Measurements from ENCODE around the gene MYO3A.
"Not testable (repeated sequence)": the region's sequence is repeated elsewhere in the genome, so short reads cannot be mapped to it uniquely, and the experiment has no call there.

MYO3A gene

DNA sequence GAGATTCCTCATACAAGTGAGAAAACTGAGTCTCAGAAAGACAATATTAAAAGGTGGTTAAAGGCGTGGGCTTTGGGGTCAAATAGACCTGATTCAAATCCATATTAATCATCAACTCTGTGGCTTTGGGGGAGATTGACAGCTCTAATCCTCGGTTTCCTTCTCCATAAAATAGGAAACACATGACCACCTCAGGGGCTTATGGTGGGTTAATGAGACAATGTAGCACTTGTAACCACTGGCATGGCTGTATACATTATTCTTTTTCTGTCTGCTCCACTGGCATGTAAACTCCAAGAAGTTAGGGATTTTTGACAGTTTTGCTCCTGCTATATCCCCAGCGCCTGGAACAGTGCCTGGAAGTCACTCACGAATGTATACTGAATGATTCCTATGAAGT lies 161.8 kb downstream of the MYO3A start:
- DNase-seq = no peak

DNA sequence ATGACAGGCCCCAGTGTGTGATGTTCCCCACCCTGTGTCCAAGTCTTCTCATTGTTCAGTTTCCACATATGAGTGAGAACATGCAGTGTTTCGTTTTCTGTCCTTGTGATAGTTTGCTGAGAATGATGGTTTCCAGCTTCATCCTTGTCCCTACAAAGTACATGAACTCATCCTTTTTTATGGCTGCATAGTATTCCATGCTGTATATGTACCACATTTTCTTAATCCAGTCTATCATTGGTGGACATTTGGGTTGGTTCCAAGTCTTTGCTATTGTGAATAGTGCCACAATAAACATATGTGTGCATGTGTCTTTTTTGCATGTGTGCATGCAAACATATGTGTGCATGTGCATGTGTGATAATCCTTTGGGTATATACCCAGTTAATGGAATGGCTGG lies 163.5 kb downstream of the MYO3A start:
- not testable (repeated sequence) for DNase-seq

DNA sequence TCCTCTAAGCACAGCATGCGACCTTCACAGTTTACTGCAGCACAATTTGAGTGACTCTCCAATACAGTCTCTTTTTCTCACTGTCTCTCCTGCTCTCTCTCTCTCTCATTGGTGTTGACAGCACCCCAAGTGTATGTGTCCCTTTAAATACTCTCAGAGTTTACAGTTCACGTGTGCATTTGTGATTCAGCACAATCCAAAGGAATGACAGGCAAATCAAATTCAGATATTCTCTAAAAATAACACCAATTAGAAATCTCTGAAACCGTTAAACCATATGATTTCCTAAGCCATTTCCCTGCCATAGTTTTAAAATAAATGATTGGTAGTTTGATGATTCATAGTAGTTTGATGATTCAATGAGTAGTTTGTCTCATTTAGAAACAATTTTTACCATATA lies 178.5 kb downstream of the MYO3A start:
- no peak for DNase-seq

DNA sequence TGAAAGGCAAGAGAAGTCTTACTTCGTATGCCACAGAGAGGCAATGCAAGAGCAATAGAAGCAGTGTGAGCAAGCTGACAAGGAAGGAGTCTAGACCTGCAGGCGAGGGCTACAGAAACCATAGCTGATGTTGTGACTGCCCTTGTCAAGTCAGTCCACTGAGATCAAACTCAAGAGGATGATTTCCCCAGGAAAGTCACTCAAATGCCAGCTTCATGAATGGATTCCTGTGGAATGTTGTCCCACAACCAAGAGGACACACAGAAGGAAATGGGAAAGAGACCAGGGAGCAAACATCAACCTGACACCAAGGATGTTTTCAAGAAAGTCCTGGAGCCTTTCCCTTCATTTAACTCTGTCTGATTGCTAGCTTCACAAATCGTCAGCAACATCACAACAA lies 204.6 kb downstream of the MYO3A start:
- no peak for DNase-seq

DNA sequence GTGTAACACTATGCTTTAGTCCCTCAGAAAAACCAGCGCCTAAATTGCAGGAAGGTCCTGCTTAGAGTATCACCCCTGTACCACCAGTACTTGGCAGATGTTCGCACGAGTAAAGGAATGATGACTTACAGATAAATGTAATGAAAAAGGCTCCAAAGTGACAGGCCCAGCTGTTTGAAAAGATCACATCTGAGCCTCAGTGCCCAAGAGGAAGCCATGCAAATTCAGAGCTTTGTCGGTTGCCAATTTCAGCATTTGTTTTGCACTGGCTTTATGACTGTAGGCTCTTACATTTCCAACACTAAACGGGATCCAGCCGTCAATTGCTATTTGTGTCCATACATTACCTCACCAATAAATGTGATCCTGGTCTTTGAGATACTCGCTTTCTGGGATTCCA lies 222.0 kb downstream of the MYO3A start:
- DNase-seq = no peak

DNA sequence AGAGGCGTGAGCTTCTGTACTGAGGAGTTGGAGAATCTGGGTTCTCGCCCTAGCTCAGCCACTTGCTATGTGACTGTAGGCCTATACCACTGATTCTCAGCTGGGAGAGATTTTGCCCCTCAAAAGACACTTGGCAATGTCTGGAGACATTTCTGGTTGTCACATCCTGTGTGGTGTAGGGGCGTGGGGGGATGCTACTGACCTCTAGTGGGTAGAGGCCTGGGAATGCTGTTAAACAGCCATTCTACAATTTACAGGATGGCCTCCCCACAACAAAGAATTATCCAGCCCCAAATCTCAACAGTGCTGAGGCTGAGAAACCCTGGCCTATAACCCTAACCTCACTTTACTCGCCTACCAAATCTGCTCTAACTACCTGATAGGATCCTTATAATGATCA lies 223.7 kb downstream of the MYO3A start:
- peak; percentile 0 for DNase-seq

DNA sequence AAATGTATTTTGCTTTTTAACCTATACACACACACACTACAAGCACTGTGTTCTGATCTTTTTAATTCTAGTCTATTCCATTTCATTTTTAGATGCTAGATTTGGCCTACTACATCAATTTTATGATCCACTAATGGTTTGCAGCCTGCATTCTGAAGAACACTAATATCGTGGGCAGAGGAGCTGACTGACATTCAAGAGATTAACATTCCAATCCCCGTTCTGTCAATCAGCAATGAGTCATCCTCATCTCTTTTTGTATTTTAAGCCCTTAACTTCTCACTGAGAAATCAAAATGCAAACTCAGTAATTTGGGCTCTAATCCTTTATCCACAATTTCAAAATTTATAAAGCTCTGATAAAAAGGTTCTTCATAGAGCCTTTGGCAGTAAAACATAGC lies 235.4 kb downstream of the MYO3A start:
- DNase-seq = no peak

DNA sequence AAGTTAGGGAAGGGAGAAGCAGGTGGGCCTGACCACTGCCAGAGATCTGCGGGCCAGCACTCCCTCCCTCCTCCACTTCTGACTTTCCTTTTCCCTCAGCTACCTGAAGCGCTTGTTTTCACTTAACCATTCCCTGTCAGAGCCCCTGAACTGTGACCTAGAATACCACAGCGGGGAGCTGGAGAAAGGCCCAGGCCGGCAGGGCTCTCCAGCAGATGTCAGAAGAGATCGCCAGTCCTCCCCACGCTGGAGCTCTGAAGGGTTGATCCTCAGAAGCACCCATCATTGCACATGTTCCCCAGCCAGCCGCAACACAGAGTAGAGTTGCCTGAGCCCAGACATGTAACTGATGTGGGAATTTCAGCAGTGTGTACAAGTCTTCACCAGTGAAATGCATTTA lies 238.1 kb downstream of the MYO3A start:
- DNase-seq = no peak

DNA sequence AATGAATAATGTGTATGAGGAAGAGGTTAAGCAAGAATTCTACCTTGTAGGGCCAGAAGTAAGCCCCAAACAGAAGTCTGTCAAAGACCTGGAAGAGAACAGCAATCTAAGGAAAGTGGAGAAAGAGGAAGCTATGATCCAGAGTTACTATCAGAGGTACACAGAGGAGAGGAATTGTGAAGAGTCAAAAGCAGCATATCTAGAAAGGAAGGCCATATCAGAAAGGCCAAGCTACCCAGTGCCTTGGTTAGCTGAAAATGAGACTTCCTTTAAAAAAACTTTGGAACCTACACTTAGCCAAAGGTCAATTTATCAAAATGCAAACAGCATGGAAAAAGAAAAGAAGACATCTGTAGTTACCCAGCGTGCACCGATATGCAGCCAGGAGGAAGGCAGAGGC lies 239.8 kb downstream of the MYO3A start:
- DNase-seq = no peak

DNA sequence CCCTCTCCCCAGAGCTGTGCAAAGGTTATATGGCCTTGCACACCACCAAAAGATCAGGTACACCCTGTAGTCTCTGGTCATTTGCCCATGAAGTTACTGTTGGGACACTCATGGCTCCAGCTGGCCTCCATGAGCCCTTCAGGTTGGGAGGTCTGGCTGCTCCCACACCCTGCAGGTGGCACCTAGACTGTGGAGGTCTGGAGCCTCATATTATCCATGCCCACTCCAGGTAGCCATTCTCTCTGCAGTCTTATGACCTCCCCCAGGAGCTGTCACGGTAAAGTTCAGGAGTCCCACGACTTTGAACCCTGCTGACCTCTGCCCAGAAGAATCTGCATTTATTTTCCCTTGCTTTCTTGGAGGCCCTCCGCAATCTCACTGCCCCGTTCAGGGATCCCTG lies 243.3 kb downstream of the MYO3A start:
- DNase-seq = no peak

DNA sequence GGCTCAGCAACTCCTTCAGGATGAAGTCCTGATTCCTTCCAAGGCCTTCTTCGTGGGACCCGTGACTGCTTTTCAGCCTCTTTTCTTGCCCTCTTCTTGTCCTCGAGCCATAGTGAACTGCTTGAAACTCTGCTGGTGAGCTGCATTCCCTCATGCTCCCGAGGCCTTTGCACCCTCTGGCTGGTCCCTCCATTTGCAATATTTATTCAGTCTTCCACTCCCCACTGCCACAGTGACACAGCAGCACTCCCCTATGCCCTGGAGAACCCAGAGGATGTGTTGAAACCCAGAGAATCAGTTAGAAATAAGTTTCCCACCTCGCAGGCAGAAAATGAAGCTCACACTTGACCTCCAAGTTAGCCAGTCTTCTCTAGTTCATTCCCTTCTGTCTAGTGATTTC lies 260.2 kb downstream of the MYO3A start:
- DNase-seq = no peak

DNA sequence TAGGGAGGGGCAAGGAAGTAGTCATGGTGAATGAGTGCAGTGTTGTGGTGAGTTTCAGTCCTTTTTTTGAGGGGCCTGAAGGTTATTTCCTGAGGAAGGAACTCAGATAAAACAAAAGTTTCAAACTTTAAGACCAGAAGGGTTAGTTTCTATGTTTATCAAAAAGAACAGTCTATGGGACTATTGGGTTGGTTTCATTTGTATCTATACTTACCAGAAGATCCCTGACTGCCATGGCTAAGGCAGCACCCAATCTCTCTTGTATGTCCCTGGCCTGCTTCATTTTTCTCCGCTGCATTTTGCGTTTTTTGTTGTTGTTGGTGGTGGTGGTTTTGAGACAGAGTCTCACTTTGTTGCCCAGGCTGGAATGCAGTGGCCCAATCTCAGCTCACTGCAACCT lies 263.2 kb downstream of the MYO3A start:
- no peak for DNase-seq

DNA sequence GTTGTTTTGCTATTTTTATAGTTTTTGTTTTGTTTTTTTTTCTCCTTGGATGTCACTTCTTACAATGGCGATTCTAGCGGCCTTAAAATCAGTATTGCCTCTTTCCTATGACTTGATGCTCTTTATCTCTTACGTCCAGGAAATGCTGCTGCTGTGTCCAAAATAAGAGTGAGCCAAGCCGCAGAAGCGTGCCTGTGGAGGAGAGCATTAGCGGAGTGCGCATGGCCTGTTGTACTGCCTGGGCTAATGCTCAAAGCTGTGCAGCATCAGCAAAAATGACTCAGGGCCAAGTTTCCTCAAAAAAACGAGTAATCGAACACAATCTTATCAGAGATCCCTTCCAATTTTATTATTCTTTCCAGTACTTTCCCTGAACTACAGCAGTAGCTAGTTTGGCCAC lies 264.1 kb downstream of the MYO3A start:
- no peak for DNase-seq

DNA sequence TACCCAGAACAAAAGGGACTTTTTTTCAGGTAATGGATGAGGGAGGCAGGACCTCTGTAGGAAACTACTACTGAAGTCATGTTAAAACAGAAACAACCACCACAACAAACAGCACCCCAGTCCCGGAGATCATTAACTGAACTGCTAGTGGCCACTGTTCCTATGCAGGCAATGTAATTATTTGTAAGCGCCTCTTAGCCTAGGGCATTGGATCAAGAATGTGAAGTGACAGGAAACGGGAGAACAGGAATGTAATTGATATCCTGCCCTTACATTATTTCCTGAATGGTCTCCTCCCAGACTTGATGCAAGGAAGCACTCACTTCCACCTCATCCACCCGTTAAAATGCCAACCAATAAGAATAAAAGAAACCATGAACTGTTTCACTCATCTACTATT lies 265.8 kb downstream of the MYO3A start:
- no peak for DNase-seq

DNA sequence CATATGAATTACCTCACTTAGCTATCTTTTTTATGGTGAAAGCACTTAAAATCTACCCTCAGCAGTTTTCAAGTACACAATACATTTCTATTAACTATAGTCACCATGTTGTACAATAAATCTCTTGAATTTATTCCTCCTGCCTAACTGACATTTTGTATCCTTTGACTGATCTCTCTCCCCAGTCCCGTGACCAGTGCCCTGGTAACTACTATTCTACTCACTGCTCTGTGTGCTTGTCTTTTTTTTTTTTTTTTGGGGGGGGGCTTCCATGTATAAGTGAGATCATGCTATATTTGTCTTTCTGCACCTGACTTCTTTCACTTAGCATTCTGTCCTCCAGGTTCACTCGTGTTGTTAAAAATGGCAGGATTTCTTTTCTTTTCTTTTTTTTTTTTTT lies 271.2 kb downstream of the MYO3A start:
- DNase-seq = no peak

DNA sequence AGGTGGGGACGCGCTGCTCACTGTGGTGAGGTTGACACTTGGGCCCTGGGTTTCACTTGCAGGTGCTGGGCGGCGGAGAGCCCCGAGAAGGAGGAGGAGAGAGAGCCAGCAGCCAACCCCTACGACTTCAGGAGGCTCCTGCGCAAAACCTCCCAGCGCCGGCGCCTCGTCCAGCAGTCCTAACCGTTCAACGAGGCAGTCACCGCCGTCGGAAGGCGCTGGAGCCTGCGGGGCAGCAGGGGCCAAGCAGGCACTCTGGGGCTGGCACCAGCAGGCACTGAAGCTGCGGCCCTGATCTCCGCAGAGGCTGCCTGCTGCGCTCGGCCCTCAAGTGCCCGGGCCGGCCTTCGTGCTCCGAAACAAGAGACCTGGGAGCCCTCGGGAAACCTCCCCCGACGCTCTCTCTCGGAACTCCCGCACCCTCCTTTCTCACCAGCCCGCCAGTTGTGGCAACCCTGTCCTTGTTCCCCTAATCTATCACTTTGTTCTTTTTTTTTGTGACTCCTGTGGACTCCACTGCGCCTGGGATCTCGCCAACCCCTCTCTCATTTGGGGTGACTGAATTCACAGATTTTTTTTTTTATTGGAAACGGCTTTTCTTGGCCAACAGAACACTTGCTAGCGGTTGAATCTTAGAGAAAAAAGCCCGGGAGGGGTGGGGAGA lies 277.9 kb downstream of the MYO3A start:
- DNase-seq = no peak

DNA sequence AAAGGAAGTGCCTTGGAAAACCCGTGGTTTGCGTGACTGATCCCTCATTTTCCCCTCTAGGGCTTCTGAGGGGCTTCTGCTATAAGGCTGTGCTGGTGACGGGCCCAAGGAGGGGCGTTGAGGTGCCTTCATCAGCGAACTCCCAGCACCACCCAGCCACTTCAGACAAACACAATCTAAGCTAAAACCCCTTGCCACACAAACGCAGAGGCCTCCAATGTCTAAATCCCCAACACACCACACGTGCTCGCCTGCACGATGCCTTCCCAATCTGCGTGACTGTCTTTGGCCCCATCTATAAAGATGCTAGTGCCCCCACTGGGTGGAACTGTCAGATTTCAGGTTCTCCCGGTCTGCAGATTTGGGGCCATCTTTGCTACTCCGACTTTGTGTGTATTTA lies 278.5 kb downstream of the MYO3A start:
- DNase-seq = no peak

DNA sequence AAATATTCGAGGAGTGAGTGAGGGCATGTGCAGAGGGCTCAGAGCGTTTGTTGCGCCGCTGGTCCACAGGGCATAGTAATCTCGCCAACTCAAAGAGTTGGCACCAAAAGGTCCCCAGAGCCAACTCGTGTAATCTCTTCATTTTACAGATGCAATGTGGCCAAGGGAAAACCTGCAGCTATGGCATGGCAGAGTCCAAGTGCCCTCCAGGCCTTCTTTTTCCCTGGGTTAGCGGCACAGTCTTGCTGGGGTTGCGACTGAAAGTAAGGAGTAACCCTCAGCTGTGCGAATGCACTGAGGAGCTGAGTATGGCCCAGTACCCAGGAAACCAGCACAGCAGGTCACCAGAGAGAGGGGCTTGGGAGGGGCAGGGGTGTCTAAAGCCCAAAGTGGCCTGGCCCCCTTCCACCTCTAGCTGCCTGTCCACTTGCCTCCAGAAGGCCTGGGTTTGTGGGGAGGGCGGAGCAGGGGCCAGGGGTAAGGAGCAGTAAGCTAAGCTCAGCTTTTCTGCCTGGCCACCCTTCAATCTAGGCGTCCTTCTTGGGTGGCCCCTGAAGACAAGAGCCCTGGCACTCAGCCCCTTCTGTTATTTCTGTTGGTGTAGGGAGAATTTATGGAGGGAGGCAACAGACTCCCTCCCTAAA lies 279.2 kb downstream of the MYO3A start:
- no peak for DNase-seq

DNA sequence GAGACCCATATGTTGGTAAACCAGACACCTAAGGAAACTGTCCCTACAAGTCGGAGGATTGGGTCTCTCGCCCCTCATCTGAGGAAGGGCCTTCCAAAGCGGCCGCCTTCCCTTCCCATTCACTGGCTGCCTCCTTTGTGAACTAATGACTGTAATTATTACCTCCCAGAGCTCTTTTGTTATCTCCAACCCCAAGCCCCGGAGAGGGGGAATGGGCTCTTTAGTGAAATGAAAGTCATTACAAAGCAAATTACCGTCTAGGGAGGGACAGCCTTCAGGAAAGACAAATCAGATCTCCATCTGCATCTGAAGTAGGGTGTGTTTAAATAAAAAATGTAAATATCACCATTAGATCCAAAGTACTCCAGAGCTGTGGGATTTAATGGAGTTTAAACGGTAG lies 280.0 kb downstream of the MYO3A start:
- peak; percentile 83 for DNase-seq

DNA sequence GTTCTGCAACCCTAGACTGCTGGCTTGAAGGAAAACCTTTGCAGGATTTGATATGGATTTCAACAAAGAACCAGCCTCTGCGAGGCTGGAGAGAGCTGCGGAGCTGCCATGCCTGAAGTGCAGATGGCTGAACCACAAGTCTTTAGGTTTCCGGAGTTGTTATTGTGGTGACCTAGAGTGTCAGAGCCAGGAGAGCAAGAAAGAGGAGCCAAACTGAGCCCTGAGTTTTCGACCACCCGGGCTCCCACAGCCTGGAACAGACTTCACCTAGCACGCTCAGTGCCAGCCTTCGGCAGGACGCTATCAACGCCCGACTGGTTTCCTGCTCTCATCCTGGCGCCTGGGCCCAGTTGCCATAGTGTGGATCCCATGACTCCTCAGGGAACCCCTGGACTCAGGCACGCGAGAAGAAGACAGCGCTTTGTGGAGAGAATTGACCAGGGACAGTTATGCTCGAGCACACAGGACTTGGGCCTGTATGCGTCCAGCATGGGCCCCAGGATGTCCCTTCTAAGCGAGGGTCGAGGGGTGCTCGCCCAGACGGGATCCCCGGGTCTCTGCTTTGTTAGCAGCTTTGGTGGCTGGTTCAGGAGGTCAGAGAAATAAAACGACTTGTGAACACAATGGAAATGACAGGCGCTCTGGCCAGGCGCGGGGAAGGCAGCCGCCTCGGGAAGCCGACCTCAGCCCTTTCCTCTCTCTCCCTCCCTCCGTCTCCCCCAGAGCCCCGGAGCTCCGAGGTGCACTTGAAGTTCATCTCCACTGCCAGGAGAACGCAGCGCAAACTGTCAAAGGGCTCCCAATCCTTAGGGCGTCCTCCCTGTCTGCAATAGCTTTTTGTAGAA lies 280.7 kb downstream of the MYO3A start:
- no peak for DNase-seq

DNA sequence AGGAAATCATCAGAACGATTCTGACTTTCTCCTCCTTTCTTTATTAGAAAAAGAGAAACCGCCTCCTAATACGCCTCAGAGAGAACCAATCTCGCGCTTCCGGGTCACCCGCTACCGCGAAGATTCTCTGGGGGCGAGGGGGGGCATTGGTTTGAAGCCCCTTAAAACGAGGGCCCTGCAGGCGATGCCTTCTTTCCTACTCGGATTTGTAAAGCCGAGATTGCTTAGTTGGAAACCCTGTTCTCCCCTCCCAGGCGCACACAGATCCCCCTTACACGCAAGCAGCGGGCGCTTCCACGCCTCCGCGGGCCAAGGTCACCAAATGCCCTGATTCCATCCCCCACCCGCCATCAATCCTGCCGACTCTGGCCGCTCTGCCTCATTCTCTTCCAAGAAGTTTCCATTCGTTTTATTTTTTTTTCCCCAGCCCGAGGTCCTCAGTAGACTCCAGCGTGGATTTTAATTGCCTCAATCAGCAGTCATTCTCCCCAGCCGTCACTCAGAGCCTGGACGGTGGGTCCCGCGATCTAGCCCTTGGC lies 281.4 kb downstream of the MYO3A start:
- DNase-seq = no peak

DNA sequence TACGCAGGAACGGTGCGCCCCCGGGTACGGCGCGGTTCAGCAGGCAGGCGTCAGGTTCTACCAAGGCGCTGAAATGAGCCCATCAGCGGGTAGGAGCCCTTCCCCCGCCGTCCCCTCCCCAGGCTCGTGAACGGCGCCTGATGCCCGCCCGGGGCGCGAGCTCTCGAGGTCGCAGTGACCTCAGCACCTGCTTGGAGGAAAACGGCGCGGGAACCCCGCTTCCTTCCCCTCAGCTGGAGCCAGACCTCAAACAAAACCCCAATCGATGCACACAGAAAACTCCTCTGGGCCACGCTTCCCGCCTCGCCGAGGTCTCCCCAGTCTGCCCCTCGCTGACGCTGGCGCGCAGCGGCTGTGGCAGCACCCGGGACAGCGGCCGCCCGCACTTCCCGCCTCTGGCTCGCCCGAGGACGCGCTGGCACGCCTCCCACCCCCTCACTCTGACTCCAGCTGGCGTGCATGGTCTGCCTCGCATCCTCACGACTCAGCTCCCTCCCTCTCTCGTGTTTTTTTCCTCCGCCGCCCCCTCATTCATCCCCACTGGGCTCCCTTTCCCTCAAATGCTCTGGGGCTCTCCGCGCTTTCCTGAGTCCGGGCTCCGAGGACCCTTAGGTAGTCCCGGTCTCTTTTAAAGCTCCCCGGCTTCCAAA lies 282.0 kb downstream of the MYO3A start:
- DNase-seq = peak; percentile 75

Data from COR-L47 (cell line).